T-helper 2 cell treated with Interferon-gamma antibody and Interleukin-4, amounts not matched to agents 100 ng/mL and 5 ng/mL, for 36 hours (primary cell): ENCODE measurements around the gene RAB33B. TPM values are rescaled to one million over a fixed set of nuclear protein-coding genes. Genes with fewer than 3 reads are reported as not detected.
"Not testable (repeated sequence)": the region's sequence is repeated elsewhere in the genome, so short reads cannot be mapped to it uniquely, and the experiment has no call there.

Source experiments
- intact Hi-C: fragments of 100-400 bp; cut with micrococcal nuclease; formaldehyde crosslinking; loops from one replicate; pipeline ENCODE4 v1.15.1; 2023
- total RNA-seq: library from RNA; stranded (reverse); gene quantifications from 2 replicates; pipeline ENCODE4 v1.2.3, GENCODE V29; 2022

The RAB33B gene
- total RNA-seq, result 5.5 and 6.0 TPM in 2 replicates

DNA sequence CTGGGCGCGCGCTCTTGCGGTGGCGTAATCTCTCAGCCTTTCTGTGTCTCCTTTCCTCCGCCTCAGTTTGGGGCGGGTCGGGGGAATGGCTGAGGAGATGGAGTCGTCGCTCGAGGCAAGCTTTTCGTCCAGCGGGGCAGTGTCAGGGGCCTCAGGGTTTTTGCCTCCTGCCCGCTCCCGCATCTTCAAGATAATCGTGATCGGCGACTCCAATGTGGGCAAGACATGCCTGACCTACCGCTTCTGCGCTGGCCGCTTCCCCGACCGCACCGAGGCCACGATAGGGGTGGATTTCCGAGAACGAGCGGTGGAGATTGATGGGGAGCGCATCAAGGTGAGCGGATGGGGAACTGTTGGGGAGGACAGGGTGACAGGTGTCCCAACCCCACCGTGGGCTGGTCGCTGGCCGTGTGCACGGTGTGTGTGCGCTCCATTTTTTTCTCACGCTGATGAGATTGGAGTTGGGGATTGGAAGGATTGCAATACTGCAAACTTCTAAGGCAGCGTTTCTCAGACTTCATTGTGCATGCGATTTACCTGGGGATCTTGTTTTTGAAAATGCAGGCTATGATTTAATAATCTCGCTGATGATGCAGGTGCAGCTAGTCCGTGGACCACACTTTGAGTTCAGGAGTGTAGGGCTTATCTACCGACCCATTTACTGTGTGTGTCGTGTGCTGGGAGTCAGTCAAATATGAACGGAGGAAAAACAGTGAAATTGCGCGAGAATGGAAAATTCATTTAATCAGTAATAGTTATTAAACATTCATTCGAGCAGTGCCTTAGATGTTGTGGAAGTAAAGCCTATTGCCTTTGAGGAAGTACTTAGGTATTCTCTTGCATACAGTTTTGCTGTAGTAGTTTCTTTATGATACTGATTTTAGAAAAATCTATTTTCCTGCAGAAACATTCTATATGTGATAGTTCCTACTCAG, at the start of gene RAB33B:
Gene RAB33B (plus strand): TSS at position 11 of the 935 bp plus-strand sequence. CDS start 75 bp downstream, at position 86.
- intact Hi-C loops, result loop anchor here (1.0 to 5.0 kb wide), 4 partner anchors 213 to 1212 kb away; partner anchors contain the start of genes MGST2, SCOC and SLC7A11

DNA sequence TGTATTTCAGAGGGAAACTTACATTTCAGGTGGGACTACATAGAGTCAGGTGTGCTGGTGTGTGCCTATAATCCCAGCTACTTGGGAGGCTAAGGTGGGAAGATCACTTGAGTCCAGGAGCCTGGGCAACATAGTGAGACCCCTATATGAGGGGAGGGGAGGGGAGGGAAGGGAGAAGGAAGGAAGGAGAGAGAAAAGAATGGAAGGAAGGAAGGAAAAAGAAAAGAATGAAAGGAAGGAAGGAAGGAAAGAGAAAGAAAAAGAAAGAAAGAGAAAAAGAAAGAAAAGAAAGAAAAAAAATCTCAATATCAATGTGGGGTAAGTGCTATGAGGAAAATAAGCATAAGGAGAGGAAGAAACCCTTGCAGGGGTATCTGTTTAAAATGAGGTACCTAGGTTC, 43.6 kb upstream of the RAB33B start:
- intact Hi-C loops, result loop anchor here (10.0 kb wide), 1 partner anchor 244 kb away; no protein-coding TSS in a partner anchor

DNA sequence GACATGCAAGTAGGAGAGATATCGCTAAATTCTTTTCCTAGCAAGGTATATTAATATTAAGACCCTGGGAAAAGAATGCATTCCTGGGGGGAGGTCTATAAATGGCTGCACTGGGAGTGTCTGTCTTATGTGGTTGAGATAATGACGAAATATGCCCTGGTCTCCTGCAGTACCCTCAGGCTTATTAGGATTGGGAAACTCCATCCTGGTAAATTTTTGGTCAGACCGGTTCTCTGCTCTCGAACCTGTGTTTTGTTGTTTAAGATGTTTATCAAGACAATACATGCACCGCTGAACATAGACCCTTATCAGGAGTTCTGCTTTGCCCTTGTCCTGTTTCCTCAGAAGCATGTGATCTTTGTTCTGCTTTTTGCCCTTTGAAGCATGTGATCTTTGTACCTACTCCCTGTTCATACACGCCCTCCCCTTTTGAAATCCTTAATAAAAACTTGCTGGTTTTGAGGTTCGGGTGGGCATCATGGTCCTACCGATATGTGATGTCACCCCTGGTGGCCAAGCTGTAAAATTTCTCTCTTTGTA, 39.2 kb upstream of the RAB33B start:
- intact Hi-C loops, result loop anchor here (10.0 kb wide), 1 partner anchor 240 kb away; no protein-coding TSS in a partner anchor

DNA sequence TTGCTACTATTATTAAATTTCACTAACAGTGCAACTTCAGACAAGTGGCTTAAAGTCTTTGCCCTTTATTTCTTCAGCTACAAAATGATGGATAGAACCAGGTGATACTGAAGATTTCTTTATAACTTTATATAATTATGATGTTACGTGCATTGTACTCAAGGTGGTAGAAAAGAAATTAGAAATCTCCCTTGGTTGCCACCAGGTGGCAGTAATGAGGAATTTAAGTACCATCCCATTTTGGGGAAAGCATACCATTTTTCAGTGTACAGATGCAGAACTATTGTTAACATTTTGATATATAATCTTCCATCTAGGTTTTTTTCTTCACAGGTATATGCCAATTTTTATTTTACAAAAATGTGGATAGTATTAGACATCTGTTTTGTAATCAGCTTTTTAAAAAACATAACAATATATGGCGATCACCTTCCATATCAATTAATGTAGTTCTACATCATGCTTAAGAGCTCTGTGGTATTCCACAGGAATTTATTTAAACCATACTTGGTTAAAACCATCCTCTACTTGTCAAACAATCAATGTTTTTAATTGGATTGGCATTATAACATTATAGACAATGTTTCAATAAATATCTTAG, 37.7 kb upstream of the RAB33B start:
- intact Hi-C loops, result loop anchor here (1.0 to 10.0 kb wide), 3 partner anchors 37 to 239 kb away; no protein-coding TSS in a partner anchor

DNA sequence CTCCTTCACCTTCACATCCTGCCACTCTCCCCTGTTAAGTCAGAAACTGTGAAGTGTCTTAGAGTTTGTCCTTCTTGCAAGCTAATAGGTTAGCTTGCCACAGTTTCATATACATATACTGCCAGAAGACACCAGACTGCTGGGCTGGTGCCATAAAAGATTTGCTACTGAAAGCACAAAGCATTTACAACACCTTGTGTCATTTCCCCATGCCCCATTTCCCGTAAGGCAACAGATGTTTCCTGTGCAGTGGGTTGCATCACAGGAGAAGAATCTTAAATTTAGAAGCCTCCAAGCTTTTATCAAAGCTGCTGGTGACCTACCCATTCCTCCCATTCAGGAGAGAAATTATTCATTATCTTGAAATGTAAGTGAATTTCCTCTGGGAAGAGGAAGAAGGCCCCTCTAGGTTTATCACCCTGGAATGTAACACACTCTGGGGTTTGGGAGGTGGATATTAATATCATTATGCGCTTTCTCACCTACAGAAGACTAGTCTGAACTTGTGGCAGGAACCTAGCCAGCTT, 34.5 kb upstream of the RAB33B start:
- intact Hi-C loops, result loop anchor here (10.0 kb wide), 1 partner anchor 235 kb away; no protein-coding TSS in a partner anchor

DNA sequence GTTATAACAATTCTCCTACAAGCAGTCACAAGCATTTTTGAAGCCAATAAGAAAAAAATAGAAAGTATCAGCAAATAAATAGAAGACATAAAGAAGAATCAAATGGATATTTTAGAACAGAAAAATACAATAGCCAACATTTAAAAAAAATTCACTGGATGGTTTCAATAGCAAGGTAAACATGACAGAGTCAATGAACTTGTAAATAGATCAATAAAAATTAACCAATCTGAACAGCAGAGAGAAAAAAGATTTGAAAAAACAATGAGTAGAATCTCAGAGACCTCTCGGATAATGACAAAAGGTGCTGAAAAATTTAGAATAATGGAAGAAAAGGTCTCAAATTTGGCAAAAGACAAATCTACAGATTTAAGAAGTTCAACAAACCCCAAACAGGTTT, 33.3 kb upstream of the RAB33B start:
- intact Hi-C loops, result no loop called here

DNA sequence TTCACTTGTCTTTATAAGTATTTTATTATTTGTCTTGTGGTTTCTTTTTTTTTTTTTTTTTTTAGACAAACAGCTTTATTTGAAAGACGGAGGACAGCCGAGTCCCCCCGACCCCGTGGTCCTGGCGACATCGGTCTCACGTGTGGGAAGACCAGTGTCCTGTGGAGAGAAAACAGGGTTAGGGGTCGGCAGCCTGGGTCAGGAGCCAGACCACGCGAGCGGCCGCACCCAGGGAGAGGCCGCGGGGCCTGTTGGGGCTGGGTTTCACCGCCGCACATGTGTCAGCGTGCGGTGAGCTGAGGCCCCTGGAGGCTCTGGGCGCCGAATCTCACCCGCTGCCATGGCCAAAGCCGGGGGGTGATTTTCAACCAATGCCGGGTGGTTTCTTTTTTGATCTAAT, 17.8 kb upstream of the RAB33B start:
- intact Hi-C loops, result loop anchor here (1.0 kb wide), 1 partner anchor 17 kb away; no protein-coding TSS in a partner anchor

DNA sequence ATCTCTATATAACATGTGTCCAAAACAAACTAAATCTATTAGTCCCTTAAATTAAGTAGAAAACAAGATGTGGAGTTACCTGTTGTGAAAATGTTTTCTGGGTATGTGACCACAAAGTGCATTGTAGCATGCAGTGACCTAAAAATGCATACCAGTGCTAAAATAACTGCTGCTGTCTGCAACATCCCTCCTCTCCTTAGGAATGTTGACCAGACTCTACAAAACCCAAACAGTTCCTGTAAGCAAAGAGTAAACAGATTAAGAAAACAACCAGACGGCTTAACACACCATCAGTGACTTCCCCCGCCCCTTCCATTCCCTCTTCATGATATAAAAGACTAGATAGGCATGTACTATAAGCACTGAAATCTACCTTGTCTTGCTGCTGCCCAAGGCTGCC, 15.8 kb upstream of the RAB33B start:
- intact Hi-C loops, result no loop called here

DNA sequence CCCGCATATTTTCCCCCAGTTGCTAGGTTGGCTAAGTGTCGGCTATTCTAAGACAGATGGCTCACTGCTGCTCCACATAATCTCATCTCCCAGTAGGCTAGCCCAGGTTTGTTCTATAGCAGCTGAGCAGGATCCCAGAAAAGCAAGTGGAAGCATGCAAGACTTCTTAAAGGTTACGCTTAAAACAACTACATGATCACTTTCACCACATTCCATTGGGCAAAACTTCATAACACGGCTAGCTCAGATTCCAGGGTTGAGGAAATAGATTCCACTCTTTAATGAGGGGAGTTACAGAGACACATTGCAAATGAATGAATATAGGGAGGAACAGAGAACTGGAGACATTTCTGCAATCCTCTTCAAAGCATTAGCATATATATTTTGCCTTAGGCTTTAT, 12.9 kb upstream of the RAB33B start:
- intact Hi-C loops, result no loop called here

DNA sequence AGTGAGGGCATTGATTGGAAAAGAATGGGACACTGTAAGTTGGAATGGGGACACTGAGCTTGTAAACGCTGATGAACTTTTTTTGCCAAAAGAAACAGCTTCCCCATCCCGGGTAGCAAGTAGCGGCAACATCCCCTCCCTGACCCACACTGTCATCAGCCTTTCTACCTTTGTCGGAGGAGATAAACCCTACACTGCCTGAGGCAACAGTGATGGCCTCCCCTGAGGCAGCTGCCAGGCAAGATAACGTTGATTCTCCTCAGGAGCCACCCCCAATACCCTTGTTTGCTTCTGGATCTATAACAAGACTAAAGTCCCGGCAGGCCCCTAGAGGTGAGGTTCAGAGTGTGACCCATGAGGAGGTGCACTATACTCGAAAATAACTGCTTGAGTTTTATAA, 10.3 kb upstream of the RAB33B start:
- intact Hi-C loops, result no loop called here

DNA sequence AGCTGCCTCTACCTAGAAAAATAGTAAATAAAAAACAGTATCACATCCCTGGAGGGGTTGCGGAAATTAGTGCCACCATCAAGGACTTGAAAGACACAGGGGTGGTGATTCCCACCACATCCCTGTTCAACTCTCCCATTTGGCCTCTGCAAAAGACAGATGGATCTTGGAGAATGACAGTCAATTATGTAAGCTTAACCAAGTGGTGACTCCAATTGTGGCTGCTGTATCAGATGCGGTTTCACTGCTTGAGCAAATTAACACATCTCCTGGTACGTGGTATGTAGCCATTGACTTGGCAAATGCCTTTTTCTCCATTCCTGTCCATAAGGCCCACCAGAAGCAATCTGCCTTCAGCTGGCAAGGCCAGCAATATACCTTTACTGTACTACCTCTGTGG, 9.0 kb upstream of the RAB33B start:
- intact Hi-C loops, result not testable (repeated sequence)

DNA sequence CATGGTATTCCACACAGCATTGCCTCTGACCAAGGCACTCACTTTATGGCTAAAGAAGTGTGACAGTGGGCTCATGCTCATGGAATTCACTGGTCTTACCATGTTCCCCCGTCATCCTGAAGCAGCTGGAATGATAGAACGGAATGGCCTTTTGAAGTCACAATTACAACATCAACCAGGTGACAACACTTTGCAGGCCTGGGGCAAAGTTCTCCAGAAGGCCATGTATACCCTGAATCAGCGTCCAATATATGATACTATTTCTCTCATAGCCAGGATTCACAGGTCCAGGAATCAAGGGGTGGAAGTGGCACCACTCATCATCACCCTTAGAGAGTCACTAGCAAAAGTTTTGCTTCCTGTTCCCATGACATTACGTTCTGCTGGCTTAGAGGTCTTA, 6.8 kb upstream of the RAB33B start:
- intact Hi-C loops, result not testable (repeated sequence)

DNA sequence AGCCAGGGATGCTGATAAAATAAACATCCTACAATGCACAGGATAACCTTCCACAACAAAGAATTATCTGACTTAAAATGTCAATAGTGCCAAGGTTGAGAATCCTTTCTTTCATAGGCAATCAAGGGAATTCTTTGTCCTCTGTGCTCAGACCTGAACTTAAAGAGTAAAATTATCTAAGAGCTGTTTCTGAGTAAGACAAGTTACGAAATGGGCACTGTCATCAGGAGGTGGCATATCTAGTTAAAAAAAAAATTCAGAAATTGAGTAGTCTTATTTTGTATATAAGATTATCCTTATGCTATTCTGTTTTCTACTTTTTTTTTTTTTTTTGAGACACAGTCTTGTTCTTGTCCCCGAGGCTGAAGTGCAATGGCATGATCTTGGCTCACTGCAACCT, 3.3 kb upstream of the RAB33B start:
- intact Hi-C loops, result loop anchor here (5.0 kb wide), 3 partner anchors 217 to 1208 kb away; partner anchors contain the start of genes MGST2, SCOC and SLC7A11

DNA sequence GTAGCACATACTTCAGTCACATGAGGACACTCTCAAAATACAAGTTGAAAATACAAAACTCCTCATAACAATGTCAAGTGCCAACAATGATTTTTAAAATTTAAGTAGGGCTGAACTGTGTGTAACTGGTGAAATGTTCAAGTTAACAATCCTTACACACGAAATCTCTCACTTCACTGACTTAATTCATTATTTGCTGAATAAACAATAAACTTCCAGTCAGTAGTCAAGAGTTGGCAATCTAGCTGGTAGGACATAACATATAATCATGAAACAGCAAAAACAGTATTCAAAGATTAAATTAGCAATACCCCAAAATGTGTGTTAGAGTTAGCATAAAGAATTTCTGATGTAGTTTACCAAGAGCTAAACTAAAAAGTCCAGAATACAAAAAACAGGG, 1.9 kb upstream of the RAB33B start:
- intact Hi-C loops, result loop anchor here (2.0 to 5.0 kb wide), 4 partner anchors 79 to 1210 kb away; partner anchors contain the start of genes MGST2, SCOC and SLC7A11

DNA sequence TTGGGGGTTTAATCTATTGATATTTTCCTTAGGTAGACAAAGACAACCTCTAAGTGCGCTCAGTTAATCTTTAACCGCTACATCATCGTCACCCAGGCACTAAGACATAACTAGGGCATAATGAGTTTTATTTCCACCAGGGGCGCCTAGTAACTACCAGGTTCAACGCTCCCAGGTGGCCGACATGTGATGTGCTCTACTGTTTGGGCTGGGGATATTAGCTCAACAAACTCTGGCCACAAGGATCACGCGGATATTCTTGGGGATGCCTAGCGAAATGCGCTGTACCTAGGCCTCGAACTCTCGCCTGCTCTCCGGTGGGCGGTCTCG, 915 bp upstream of the RAB33B start:
- intact Hi-C loops, result loop anchor here (1.0 to 5.0 kb wide), 11 partner anchors 17 to 1211 kb away; partner anchors contain the start of genes ELF2, MGST2, NAA15 and NOCT

DNA sequence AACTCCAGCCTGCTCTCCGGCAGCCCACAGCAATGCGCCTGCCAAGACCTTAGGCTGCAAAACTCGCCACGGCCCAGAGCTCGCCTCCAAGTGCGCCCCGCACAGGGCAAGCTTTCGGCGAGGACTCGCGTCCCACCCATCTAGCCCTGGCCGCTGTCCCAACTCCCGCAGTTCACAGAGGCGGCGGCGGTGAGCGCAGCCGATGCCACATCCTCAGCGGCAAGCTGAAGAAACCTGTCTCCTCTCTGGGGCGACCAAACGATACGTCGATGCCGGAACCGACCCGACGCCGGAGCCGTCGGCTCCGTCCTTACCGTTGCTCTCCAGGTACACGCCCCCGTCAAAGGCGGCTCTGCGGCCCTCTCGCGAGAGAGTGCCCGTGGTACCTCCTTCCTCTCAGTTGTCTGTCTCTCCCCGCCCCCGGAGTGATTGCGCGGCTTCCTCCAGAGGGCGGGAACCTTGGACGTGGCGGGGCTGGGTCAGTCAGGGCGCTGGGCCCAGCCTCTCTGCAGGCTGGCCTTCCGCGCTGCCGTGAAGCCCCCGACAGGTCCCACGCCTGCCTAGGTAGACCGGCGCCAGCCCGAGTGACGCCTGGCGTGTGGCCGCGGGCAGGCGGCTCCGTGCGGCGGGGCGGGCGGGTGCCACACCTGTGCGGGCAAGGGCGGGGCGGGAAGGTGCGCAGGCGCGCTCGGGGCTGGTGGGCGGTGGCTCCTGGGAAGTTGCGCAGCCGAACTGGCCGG, 380 bp upstream of the RAB33B start:
- intact Hi-C loops, result loop anchor here (1.0 to 5.0 kb wide), 12 partner anchors 17 to 1211 kb away; partner anchors contain the start of genes ELF2, MGST2, NAA15 and NOCT

DNA sequence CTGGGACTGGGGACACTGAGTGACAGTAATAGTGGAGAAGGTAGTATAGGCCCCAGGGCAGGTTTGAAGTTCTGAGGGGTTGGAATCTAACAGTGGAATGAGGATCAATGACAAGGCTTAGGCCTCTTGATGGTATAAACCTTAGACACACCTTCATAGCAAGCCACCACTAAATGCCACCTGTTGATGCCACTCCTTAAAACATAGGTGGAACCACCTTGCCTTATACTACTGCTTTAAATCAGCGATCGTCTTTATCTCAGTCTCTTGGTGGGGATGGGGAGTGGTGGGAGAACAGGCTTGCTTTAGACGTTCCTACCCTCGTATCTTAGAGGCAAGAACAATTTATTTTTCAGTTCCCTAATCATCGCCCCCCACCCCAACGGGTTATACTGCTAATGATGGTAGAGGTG, 1.2 kb downstream of the RAB33B start:
- intact Hi-C loops, result no loop called here

DNA sequence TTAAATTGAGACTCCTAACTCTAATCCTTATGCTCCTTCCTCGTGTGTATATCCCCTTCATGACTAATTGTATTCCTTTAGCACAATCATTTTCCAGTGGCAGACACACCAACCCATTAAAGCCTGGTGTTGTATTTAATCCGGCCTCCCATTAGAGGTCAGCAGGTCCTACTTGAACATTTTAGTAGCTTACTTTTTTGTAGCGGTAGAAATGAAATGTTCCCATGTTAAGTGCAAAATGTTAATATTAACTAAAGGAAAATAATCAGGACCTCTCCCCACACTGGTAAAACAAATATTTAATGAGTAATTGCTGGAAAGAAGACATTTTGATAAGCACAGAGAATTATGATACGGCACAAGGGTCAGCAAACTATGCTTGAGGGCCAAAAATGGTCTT, 3.4 kb downstream of the RAB33B start:
- intact Hi-C loops, result no loop called here

DNA sequence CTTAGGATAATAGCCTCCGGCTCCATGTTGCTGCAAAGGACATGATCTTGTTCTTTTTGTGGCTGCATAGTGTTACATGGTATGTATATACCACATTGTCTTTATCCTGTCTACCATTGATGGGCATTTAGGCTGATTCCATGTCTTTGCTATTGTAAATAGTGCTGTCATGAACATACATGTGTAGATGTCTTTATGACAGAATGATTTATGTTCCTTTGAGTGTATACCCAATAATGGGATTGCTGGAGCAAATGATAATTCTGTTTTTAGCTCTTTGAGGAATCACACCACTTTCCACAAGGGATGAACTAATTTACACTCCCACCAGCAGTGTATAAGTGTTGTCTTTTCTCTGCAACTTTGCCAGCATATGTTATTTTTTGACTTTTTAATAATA, 4.6 kb downstream of the RAB33B start:
- intact Hi-C loops, result no loop called here

DNA sequence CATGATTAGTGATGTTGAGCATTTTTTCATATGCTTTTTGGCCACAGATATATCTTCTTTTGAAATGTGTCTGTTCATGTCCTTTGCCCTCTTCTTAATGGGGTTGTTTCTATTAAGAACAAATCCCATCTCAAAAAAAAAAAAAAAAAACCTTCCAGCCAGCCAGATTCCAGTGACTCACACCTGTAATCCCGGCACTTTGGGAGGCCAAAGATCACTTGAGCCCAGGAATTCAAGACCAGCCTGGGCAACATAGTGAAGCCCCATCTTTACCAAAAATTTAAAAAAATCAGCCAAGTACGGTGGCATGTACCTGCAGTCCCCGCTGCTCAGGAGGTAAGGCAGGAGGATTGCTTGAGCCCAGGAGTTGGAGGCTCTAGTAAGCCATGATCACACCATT, 5.1 kb downstream of the RAB33B start:
- intact Hi-C loops, result no loop called here

DNA sequence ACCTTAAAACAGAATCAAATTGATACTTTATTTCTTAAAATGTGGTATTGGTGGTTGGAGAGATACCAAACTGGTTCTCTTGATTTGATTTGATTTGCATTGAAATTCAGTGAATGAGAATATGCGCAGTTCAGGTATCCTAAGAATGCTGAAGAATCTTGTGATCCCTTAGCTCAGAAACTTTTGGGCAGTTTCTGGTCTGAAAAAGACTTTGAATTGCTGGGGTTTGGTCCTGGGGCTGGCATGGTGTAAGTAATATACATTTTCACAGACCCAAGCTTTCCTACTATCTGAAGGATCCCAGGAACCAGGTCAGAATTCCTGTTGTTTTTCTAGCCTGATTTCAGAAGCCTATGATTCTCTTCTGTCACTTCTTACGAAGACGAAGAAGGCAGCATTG, 6.6 kb downstream of the RAB33B start:
- intact Hi-C loops, result no loop called here
